RCC 7860 (cell line): Measurements from ENCODE around the gene CIRBP.

Experiments
- DNase-seq: peaks from one replicate; pipeline ENCODE4 v3.0.0-alpha.2; 2015; ENCODE audit warnings: low spot score
- FAIRE-seq: peaks from 2 replicates; lab custom pipeline; 2012; peaks lifted over from hg19 to GRCh38; lab: Jason Lieb, UNC

Gene CIRBP

DNA sequence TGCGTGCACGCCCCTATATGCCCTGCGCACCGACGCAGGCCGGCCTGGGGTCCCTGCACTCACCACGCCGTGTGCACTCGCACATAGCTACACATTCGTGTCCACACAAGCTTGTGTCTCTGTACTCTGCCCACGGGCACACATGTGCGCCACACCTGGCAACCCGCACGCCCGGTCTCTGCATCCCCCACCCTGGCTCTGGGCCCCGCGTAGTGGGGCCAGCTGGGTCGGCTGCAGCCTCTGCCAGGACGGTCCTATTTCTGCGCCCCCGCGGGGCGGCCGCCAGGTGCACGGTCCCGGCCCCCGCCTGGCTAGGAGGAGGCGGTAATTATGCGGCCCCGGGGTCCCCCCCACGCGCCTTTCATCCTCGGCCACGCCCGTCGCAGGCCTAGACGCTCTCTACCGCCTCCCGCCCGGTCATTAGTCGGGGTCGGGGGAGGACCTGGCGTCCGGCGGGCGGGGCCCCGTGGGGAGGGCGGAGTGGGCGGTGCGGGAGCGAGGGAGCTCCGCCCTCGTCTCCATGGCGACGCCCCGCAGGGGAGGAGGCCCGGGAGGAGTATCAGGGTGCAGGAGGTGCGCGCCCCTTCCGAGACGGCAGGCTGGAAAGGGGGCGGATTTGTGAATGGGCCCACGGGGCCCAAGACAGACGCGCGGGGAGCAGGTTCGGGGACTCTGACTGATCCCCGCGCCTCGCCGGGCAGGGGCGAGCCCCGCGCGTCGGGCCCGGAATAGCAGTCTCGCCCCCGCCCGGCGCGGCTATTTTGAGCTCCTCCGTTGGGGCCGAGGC, 2.8 kb upstream of the CIRBP start:
- FAIRE-seq = no peak

DNA sequence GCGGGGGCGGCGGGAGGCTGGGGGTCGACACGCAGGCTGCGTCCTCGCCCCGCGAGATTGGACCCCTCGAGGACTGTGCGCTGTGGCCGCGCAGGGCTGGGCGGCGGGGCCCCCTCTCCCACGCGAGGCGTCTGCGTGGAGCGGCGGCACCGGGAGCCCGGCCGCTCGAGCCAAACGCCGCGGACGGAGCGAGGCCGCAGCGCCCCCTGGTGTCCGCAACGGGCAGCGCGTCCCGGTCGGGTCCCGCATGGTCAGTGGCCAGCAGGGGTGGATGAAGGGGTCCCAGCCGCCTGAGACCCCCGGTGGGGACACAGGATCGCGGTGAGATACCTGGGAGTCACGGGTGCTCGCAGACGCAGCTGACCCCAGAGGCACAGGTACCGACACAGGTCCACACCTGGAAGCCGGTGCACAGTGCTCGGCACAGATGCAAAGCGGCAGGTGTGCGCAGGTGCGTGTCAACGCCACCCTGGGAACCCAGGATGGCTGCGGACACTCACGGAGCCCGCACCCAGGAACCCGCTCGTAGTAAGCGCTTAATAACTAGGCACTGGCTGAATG, 2.1 kb upstream of the CIRBP start:
- FAIRE-seq = no peak
- DNase-seq = peak; percentile 21

More for the DNA sequence above, 2.8 kb upstream of the CIRBP start:
- peak; percentile 82 for DNase-seq

DNA sequence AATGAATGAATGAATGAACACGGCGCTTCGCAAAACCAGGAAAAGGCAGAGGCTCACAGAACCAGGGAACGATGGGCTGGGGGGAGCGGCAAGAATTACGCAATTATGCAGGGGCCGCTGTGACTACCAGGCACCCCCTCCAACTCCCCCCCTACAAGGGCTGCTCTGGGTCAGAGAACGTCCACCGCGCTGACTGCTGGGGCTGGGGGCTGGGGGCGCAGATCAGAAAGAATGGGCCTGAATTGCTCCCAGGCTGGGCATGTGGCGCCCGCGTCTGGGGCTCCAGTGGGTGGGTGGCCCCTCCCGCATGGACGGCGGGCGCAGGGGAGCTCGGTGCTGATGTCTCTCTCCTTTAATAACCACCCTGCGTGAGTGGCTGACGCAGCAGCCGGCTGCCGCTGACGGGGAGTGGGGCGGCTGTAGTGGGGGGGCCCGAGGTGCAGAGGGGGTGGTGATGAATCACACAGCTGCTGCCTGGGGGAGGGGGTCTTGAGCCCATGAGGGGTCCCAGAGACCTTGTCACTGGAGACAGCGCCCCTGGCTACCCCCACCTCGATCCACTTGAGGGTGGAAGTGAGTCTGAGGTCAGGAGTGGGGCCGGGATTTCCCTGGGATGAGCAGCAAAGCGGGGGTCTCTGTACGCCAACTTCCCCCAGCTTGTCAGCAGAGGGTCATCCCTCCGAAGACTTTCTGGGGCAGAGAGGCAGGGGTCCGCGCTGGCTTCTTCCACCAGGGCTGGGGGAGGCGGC, 1.5 kb upstream of the CIRBP start:
- no peak for FAIRE-seq
- no peak for DNase-seq

DNA sequence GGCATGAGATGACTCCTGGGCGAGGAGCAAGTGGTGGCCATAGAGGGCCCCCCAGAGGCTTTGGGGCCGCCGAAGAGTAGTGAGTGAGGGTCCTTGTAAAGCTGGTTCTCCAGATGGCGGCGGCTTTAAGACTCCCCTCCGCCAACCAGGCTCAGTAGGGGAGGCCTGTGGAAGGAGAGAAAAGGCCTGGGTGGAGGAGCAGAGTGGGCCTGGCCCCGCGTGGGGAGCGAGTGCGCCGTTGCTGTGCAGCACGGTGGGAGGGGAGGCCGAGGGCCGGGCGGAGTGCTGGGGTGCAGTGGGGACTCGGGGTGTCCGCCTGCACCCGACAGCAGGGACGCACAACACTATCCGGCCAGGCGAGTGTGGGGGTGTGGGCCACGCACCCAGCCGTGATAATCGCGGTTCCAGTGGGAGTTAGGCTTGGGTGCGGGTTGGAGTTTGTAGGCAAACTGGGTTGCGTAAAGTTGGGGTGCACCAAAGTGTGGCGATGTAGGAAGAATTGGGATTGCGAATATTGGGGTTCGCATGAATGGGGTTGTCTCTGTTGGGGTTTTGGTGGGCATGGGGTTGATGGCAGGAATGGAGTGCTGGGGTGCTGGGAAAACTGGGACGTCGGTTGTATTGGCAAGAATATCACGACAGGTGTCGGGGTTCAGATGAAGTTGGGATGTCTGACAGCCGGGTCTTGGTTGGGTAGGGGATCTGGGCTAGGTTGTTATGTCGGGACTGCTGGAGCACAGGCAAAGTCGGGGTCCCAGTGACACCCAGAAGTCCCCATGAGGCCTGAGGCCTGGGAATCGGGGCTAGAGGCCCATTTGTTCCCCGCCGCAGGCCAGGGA, 687 bp upstream of the CIRBP start:
- DNase-seq (no peak), FAIRE-seq (no peak)

DNA sequence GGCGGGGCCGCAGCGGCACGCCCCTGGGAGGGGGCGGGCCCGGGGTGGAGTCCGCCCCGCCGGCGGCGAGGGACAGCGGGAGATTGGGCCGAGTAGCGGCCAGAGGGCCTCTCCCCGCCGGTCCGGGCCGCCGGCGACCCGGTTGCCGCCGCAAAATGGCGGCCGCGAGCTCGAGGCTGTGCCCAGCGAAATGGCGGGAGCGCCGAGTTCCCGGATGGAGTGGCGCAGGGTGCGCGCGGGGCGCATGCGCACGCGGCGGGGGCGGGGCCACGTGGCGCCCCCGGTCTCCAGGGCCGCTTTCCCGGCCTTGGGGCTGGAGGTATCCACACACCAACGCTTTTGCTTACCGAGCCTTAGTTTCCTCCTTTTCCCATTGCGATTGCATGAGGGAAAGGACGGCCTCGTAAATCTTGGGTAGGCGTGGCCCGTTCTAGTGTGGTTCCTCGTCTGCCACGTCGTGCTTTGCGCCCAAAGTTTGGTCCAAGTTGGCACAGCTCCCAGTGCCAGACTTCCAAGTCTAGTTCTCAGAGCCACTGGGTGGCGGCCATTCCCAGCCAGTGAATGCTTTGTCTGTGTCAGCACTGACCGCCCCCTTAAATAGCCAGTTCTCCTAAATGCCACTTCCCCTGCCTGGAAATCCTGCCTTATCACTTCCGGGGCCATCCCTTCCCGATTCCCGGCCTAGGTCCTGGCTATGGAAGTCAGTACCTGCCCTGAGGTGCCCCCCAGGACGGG, 513 bp downstream of the CIRBP start:
- peak; percentile 82 for DNase-seq
- peak; percentile 10 for FAIRE-seq

DNA sequence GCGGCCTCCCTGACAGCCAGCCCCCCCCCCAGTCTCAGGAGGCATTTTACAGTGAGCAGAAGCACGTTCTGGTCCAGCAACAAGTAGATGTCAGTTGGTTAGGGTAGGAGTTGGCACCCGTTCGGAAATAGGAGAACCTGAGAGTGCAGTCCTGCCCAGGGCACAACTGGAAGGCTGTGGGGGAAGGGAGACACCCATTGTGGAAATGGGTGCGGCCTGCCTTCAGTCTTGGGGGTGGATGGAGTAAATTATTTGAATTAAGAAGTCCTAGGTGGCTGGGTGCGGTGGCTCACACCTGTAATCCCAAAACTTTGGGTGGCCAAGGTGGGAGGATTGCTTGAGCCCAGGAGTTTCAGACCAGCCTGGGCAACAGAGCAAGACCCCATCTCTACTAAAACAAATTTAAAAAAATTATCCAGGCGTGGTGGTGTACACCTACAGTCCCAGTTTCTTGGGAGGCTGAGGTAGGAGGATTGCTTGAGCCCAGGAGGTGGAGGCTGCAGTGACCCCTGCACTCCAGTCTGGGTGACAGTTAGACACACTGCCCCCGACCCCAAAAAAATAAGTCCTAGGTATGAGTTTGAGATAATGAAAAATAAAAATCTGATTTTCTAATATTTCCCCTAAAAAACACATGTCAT, 1.2 kb downstream of the CIRBP start:
- no peak for FAIRE-seq

DNA sequence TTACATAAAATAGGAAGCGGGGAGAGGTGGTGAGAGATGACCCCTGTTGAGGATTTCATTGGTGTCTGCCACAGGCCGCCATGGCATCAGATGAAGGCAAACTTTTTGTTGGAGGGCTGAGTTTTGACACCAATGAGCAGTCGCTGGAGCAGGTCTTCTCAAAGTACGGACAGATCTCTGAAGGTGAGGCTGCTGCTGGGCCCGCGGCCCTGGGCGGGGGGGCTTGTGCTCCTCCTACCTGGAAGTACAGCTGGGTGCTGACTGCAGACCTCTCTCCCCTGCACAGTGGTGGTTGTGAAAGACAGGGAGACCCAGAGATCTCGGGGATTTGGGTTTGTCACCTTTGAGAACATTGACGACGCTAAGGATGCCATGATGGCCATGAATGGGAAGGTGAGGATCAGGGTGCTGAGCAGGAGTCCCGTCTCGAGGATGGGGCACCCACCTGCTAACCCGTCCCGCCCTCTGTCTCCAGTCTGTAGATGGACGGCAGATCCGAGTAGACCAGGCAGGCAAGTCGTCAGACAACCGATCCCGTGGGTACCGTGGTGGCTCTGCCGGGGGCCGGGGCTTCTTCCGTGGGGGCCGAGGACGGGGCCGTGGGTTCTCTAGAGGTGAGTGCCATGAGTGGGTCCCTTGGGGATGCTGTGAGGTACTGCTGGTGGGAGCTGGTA, 1.9 kb downstream of the CIRBP start:
- FAIRE-seq (no peak), DNase-seq (no peak)

More for the DNA sequence above, 1.2 kb downstream of the CIRBP start:
- DNase-seq = no peak

DNA sequence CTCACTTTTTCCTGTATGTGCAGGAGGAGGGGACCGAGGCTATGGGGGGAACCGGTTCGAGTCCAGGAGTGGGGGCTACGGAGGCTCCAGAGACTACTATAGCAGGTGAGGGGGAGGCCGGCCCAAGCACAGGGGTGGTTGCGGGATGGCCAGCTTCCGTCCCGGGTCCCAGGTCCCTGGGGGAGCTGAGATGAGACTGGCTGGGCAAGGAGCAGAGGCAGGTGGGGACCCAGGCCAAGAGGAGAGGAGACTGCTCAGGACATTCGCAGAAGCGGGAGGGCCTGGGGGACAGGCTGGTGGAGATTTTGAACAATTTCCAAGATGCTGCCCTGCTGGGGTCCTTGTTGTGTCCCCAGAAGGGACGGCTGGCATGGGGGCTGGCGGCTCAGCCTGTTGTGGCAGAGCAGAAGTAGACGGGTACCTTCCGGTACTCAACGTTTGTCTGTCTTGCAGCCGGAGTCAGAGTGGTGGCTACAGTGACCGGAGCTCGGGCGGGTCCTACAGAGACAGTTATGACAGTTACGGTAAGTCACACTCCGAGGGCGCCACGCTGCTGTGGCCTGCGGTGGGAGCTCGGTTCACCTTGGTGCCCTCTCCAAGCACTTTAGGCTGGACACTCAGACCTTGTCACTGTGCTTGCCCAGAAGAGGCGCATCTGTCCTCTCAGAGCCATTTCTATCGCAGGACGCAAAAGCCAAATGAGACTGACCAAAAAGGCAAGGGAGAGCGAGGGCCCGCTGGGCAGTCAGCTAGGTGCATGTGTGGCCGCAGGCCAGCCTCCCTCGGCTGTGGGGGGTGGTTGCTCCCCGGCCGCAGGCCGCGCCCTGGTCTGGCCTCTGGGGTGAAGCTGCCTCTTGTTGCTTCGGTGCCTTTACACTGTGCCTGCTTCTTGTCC, 2.6 kb downstream of the CIRBP start:
- FAIRE-seq = no peak
- DNase-seq = no peak

DNA sequence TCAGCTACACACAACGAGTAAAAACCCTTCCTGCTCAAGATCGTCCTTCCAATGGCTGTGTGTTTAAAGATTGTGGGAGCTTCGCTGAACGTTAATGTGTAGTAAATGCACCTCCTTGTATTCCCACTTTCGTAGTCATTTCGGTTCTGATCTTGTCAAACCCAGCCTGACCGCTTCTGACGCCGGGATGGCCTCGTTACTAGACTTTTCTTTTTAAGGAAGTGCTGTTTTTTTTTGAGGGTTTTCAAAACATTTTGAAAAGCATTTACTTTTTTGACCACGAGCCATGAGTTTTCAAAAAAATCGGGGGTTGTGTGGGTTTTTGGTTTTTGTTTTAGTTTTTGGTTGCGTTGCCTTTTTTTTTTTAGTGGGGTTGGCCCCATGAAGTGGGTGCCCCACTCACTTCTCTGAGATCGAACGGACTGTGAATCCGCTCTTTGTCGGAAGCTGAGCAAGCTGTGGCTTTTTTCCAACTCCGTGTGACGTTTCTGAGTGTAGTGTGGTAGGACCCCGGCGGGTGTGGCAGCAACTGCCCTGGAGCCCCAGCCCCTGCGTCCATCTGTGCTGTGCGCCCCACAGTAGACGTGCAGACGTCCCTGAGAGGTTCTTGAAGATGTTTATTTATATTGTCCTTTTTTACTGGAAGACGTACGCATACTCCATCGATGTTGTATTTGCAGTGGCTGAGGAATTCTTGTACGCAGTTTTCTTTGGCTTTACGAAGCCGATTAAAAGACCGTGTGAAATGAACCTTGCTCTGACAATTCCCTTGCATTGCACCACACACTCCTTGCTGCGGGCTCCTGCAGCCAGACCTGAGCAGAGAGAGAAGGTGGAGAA, 3.5 kb downstream of the CIRBP start:
- FAIRE-seq (no peak), DNase-seq (no peak)

DNA sequence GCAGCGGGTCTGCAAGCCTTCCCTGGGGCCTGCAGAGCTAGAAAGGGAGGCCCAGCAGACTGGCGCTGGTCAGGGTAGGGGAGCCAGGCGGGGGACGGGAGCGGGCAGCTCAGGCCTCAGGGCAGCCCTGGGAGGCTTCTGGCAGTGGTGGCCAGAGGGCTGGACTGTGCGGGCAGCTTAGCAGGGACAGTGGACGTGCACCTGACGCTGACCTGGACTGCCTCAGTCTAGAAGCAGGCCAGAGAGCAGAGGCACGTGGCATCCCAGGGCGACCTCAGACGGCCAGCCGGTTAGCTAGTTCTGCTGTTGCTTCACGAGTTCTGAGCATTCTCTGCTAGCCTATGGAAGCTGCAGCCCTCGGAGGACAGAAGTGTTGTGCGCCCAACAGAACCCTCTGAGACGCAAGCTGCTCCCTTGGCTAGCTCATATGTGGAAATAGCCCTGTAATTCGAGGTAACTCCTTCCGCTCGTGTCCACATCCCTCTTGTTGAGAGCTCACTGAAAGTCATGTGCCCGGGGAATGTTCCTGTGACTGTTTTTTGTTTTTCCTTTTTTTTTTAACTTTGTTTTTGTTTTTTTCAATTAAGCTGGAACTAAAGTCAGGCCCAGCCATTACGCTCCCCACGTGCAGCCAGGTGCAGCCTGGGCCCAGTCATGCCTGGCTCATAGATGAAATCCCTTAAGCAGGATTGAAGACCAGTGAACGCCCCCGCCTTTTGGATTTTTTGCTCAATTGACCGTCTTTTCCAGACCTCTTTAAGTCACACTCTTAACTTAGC, 4.3 kb downstream of the CIRBP start:
- DNase-seq (no peak), FAIRE-seq (no peak)

DNA sequence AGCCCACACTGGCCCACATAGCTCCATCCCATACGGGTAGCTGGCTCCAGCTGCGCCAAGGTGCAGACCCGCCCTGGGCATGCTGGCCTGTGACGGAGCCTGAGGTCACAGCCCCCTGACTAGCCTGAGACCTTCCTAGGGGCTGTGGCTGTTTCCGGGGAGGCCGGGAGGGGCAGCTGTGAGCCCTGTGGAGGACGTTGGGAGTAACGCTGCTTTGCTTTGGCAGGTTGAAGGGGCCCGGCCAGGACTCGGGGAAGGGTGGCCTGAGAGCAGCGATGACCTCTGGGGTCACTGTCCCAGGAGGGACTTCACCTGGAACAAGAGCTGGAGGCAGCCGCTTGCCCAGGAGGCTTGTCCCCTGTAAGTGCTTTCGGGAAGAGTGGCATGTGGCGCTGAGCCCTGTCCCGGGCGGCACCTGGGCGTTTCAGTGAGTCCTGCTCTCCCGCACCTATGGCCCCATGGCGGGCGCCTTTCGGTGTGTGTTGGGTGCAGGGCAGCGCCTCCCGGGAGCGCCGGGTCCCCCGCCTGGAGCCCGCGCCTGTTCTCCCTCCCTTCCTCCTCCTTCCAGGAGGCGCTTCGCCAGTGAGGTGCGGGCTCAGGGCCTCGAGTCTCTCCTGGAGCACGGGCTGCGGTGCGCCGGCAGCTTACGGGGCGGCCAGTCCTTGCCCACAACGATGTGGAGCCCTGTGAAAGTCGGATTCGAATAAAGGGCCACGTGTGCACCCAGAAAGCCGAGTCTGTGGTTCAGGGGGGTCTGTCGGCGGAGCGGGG, 5.1 kb downstream of the CIRBP start:
- FAIRE-seq (no peak), DNase-seq (no peak)

DNA sequence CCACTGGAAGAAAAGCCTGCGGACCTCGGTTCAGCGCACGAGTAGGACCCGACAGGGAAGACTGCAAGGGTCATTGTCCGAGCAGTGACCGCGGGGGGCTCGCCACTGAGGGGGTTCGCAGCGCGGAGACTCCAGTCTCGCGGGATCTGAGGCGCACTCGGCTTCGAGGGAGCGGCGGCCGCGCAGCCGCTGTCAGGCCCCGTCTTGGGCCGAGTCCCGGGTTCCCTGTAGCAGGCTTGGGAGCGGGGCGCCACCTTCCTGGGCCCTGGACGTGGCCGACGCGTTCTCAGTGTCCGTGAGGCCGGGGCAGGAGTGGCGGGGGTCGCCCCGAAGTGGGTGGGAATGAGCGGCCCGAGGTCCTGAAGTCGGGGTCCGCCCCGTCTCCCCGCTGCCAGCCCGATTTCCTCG, 5.7 kb downstream of the CIRBP start:
- no peak for FAIRE-seq
- DNase-seq = no peak

DNA sequence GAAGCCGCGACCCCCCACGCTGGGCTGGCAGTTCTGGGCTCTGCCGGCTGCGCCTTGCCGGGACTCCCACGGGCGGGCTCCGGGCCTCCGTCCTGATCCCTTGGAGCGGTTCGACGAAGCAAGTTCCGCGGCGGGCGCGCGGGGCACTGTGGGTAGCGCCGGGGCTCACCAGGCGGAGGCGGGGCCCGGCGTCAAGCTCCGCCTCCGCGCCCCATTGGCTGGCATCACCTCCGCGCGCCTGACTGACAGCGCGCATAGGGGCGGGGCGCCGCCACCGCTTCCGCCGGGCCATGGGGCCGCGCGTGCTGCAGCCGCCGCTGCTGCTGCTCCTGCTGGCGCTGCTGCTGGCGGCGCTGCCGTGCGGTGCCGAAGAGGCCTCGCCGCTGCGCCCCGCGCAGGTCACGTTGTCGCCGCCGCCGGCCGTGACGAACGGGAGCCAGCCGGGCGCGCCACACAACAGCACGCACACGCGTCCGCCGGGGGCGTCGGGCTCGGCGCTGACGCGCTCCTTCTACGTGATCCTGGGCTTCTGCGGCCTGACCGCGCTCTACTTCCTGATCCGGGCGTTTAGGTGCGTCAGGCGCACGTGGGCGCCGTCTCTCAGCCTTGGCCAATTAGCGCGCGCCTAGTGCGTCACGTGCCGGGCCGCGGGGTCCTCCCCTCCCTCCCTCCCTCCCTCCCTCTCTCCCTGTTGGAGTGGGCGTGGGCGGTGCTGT, 6.3 kb downstream of the CIRBP start, which contains the start of gene FAM174C:
TSS of gene FAM174C (plus strand) at position 271 of the 716 bp plus-strand sequence. CDS start at position 291, 20 bp downstream.
- FAIRE-seq (no peak), DNase-seq (peak; percentile 95)

DNA sequence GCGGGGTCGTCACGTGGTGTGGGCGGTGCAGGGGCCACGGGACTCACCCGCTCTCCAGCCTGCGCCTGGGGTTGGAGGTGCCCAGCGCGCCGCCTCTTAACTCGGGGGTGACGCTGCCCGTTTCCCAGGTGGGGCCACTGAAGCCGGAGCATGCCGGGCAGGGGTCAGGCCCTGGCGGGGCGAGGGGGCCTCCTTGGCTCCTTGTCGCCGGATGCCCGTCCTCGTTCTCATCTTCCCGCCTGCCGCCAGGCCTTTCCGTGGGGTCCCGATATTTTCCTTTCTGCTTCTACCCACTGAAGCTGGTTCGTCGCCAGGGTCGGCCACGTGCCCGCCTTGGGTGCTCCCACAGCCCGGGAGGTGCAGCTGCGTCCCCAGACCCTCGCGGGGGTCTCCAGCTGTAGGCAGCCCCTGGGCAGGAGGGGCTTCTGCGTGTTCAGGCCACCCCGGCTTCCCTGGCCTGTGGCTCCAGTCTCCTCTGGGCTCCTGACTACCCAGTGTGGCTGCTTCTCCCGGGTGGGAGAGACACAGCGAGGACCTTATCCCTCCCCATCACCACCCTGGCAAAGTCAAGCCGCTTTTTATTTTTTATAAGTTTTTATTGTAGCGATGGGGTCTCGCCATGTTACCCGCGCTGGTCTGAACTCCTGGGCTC, 7.0 kb downstream of the CIRBP start:
- DNase-seq = no peak
- FAIRE-seq = no peak

DNA sequence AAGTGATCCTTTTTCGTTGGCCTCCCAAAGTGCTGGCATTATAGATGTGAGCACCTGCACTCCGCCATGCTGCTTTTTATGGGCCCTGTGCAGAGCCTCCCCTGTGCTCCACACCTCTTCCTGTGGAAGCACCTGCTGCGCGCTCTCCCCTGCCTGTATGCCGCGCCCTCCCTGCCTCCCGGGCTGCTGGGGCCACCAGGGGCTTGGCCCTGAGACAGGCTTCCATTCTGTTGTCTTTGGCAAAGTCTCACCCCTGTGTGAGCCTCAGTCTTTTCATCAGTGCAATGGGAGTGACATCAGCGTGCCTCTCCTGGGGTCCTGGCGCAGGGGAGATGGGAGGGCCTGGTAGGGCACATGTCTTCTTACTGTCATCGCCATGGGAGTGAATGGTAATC, 7.5 kb downstream of the CIRBP start:
- DNase-seq = no peak
- FAIRE-seq = no peak
